ENCODE results near the gene IL9.

GRCh38 chr5:135881819-135882218, 13.8 kb downstream of the IL9 start:
- TF ChIP-seq CHD1 (IDR thresholded peaks at IDR 0.05; ENCODE audit: low read depth, low read length) = no peak
- no peak for TF ChIP-seq SMC3 (IDR thresholded peaks at IDR 0.05; ENCODE audit: low read depth, low read length)
- TF ChIP-seq CTCF (conservative IDR thresholded peaks at IDR 0.05; ENCODE audit: low read depth, low read length) = no peak
- TF ChIP-seq BHLHE40 (IDR thresholded peaks at IDR 0.05; ENCODE audit: low read depth, low read length) = no peak
- TF ChIP-seq USF2 (IDR thresholded peaks at IDR 0.05; ENCODE audit: low read depth, low read length) = no peak
- no peak for TF ChIP-seq RFX5 (IDR thresholded peaks at IDR 0.05; ENCODE audit: low read depth, low read length)
- no peak for TF ChIP-seq MAZ (IDR thresholded peaks at IDR 0.05; ENCODE audit: borderline replicate concordance, low read depth, low read length)
- no peak for TF ChIP-seq POLR2A (IDR thresholded peaks at IDR 0.05; ENCODE audit: low read depth, low read length)
- no peak for TF ChIP-seq RCOR1 (IDR thresholded peaks at IDR 0.05; ENCODE audit: insufficient replicate concordance, low read length)
- no peak for TF ChIP-seq NFE2L2 (IDR thresholded peaks at IDR 0.05; ENCODE audit: low read depth, low read length)
- no peak for TF ChIP-seq FOS (IDR thresholded peaks at IDR 0.05; ENCODE audit: low read depth, low read length)
- TF ChIP-seq MAFK (IDR thresholded peaks at IDR 0.05; ENCODE audit: low read depth, low read length) = no peak

Data from IMR-90 (cell line).